Raji (cell line): ENCODE data around the gene ANKRD28.

Experiments
- POLR2A ChIP-seq: IDR thresholded peaks from 2 replicates; pipeline ENCODE4 v1.6.1; 2011; ENCODE audit warnings: low read depth, low read length, control low read depth; ENCODE audit not compliant: insufficient read depth

Gene ANKRD28

DNA sequence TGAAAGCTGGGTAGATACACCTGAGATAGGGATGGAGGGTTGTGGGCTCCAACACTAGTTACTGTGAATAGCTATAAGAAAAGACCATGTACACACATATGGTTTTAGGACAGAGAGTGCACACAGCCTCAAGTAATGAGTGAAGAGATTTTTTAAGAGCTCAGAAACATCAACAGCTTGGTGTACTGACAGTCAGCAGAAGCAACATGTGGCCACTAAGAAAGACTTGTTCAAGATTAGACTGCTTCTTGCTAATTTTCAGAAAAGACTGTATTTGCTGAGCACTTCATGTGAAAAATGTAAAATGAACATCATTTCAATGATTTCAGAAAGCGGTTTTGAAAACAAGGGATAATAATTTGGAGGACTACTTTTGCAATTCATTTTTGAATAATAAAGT lies 10.3 kb downstream of the ANKRD28 start:
- TF ChIP-seq POLR2A: no peak

GRCh38 chr3:15783361-15783969 lies 14.3 kb downstream of the ANKRD28 start:
- TF ChIP-seq POLR2A: no peak

GRCh38 chr3:15782429-15782828 lies 15.3 kb downstream of the ANKRD28 start:
- no peak for TF ChIP-seq POLR2A

- TF ChIP-seq POLR2A: no peak
Measured at GRCh38 chr3:15781637-15782402, 16.0 kb downstream of the ANKRD28 start.

DNA sequence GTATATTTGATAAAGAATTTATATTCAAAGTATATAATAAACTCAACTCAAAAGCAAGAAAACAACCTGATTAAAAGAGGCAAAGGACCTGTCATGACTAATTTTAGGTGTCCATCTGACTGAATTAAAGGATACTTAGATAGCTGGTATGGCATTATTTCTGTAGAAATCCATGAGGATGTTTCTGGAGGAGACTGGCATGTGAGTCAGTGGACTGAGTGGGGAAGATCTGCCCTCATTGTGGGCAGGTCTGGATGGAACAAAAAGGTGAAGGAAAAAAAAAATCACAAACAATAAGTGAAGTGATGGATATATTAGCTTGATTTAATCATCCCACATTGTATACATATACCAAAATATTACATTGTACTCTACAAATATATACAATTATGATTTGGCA lies 16.6 kb downstream of the ANKRD28 start:
- no peak for TF ChIP-seq POLR2A

- no peak for TF ChIP-seq POLR2A
Measured at GRCh38 chr3:15779111-15779510, 18.7 kb downstream of the ANKRD28 start.

DNA sequence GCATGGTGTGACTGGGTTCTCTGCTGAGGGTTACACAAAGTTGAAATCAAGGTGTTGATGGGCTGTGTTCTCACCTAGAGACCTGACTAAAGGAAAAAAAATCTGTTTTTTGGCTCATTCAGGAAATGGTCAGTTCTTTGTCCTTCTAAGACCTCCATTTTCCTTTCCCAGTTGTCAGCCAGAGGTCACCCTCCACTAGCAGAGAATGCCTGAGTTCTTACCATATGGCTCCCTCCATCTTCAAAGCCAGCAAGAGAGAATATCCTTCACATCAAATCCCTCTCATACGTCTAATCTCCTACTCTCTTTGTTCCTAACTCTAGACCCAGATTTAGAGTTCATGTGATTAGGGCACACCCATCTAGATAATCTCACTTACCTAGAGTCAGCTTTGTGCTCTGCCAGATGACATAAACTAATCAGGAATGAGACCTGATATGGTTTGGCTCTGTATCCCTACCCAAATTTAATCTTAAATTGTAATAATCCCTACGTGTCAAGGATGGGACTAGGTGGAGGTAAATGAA lies 19.4 kb downstream of the ANKRD28 start:
- TF ChIP-seq POLR2A: no peak

DNA sequence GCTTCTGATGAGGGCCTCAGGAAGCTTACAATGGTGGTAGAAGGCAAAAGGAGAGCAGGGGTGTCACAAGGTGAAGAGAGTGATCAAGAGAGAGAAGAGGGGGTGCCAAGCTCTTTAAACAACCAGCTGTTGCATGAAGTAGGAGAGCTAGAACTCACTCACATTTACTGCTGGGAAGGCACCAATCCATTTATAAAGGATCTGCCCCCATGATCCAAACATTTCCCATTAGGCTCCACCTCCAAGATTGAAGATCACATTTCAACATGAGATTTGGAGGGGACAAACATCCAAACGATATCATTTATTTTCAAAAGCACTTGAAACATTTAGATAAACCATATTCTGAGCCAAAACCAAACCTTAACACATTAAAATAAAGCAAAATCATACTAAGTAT lies 26.3 kb downstream of the ANKRD28 start:
- no peak for TF ChIP-seq POLR2A

DNA sequence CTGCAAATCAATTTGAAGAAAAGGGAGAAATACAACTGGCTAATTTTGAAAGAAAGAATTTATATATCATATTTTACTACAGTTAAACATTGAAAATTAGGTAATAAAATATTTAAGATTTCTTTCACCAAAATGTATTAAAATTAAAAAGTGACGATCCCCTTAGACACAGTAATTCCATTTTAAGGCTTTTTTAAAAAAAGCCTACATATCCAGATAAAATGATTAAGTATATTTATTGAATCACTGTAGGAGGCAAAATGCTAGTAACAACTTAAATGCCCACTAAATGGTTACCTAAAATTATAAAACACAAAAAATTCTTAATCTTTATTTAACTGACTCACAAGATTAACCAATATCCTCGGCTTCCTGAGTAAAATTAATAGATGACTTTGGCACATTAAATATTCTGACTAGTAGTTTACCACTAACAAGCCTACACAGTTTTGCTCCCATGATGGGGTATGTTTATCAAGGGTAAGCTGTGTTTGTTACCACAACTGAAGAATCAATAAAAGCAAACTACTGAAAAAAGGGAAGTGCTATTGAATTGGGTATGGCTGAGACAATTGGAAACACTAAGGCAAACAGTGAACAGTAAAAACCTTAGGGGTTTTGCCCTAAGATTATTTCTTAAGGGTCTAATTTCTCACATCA lies 28.4 kb downstream of the ANKRD28 start:
- no peak for TF ChIP-seq POLR2A

DNA sequence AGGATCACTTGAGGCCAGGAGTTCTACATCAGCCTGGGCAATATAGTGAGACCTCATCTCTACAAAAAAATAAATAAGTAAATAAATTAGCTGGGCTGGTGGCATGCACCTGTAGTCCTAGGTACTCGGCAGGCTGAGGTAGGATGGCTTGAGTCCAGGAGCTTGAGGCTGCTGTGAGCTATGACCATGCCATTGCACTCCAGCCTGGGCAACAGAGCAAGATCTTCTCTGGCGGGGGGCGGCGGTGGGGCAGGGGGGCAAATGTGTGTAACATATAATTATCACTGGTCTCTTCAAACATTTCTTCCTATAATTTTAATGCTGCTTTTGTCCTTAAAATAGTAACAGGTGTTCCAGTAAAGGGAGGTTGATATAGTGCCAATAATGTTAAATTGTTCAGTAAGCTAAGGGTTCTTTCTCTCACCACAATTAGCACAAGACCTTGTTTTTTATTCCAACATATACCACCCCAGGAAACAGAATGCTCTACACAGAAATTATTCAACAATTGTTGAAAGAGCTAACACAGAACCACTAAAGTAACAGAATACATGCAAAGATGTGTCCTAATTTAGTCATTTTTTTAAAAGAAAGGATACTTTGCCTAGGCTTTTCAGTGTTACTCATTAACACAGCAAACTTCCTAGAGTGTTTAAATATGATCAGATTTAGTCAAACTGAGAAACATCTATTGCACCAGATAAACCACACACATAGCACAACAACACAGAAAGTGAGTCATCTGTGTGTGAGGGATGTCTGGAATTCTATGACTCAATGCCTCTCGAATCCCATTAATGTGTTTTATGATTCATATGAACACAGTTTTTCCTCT lies 29.1 kb downstream of the ANKRD28 start:
- TF ChIP-seq POLR2A: no peak

DNA sequence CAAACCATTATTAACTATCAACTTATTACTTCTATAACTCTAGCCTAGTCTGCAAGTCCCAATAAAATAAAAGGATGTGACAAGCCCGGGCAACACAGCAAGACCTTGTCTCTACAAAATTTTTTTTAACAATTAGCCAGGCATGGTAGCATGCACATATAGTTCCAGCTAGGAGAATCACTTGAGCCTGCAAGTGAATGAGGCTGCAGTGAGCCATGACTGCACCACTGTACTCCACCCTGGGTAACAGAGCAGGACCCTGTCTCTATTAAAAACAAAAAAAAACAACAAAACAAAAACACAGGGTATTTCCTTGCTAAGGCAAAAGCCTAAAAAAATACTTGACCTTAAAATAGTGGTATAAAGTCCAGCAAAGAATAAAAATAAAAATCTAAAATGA lies 31.4 kb downstream of the ANKRD28 start:
- TF ChIP-seq POLR2A: no peak

GRCh38 chr3:15758295-15758694 lies 39.5 kb downstream of the ANKRD28 start:
- no peak for TF ChIP-seq POLR2A

- TF ChIP-seq POLR2A: no peak
Measured at GRCh38 chr3:15757824-15758223, 40.0 kb downstream of the ANKRD28 start.

GRCh38 chr3:15756505-15756904 lies 41.3 kb downstream of the ANKRD28 start:
- TF ChIP-seq POLR2A: no peak

DNA sequence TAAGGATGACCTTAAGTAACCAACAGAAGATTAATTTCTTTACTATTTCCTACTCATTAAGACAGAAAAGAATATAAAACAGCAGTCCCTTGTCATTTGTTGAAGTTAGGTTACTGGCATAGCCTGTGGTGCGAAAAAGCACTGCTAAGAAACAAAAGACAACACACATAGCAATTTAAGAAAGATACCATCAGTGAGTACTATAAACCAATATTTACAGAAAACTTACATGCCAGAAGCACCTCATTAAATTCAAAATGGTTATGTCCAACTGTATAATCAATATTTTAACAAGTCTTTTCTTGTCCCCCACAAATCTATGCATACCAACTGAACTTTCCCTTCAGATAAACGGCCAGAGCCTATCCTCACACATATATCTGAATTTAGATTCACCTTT lies 42.0 kb downstream of the ANKRD28 start:
- no peak for TF ChIP-seq POLR2A

DNA sequence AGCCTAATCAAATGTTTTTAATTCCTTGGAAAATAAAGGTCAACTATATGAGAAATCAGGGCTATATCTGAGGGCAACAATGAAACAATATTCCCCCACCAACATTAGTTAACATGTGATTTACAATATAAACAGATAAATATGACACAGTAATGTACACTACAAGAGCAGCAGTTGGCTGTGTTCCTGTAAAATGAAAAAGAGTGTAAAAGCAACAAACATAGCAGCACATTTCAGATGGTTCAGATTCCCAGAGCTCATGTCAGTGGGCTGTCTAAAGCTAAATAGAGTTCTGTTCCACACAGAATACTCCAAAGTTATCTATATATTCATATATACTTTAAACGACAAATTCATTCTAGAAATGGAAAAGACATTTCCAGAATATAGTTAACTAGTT lies 42.6 kb downstream of the ANKRD28 start:
- TF ChIP-seq POLR2A: no peak

DNA sequence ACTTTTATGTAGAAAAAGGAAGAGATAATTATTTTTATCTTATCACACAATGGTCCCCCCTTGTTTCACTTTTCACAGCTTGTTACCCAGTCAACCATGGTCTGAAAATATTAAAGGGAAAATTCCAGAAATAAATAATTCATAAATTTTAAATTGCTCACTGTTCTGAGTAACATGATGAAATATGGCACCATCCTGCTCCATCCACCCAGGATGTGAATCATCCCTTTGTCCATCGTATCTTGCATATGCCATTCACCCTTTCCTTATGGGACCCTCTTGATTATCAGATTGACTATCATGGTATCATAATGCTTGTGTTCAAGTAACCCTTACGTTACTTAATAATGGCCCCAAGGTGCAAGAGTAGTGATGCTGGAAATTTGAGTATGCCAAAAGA lies 43.7 kb downstream of the ANKRD28 start:
- TF ChIP-seq POLR2A: no peak
